ENCODE results near the gene ATG7.
"Not testable (repeated sequence)": the region's sequence is repeated elsewhere in the genome, so short reads cannot be mapped to it uniquely, and the experiment has no call there.

Gene ATG7

DNA sequence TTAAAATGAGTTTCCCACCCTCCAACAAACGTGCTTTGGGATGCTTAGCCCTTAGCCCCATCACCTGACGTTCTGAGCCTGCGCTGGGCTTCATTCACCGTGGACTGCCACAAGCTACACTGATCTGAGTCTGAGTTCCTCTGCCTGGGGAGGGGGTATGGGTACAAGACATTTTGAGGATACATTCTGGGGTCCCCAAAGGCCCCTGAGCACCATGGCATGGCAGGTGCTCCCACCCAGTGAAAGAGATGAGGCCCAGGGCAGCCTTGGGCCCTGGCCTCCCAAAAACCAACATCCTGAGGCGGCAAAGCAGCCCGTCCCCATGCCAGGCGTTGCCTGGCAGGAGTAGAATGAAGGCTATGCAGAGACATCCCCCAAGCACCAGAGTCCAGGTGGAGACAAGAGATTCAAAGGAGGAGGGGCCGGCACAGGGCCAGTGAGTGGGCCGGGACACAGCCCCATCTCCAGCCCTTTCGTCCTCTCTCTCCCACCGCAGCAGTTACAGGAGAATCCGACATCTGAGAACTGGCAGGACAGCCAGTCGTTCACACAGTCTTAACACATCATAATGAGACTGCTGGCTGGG is 297.1 kb downstream of the ATG7 start:
- no peak for DNase-seq (ENCODE audit: low read depth in 3 of 3)

DNA sequence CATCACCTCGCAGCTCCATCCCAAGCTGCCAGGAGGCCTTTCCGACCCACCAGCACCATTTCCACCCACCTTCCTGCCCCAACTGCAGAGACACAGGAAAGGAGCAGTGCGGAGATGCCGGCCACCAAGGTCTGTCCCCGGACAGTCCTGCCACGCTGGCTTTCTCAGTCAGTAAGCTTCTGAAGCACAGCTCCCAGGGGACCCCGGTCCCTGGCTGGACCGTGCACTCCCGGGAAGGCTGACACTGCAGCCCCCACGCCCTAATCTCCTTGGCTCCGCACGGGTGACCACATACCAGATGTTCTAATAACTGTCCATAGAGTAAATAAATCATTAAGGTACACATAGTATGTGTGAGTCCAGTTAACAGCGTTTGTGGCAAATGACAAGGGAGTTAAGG is 298.1 kb downstream of the ATG7 start:
- DNase-seq (ENCODE audit: low read depth in 3 of 3) = no peak

DNA sequence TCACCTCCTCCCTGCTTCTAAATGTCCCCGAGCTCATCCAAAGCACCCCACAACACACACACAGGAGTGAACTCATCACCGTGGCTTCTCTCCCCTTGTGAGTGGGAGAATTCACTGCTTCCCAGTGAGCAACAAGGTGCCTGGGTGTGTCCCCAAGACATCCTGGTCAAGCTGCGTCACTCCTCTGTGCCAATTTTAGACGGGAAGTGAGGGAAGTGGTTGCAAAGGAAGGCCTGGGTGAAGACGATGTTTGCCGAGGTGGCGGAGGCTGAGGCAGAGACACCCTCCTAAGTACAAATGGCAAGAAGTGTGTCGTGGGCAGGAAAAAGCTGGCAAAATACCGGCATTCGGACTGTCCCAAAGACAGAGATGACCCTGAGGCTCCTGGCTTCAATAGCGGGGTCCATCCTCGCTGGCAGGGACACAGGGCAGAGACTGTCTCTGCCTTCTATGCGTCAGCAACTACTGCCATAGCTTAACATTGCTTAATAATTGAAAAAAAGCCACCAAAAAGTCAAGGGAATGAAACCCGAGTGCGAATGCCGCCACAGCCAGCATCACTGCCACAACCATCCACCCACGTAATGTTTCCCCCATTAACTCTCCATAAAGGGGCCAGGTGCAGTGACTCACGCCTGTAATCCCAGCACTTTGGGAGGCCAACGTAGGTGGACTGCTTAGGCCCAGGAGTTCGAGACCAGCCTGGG is 298.7 kb downstream of the ATG7 start:
- DNase-seq (ENCODE audit: low read depth in 3 of 3) = no peak

DNA sequence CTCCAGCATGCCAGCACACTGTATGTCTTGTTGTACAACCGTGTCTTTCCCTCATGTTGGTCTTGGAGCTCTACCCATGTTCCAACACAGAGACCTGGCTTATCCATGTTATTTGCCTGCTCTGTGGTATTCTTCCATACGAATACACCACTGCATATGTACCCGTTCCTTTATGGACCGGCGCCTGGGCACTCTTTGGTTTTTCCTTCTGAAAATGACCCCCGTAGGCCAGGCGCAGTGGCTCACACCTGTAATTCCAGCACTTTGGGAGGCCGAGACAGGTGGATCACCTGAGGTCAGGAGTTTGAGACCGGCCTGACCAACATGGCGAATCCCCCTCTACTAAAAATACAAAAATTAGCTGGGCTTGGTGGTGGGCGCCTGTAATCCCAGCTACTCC is 300.5 kb downstream of the ATG7 start:
- DNase-seq (ENCODE audit: low read depth in 3 of 3) = not testable (repeated sequence)

GRCh38 chr3:11574981-11575669 is 302.9 kb downstream of the ATG7 start:
- DNase-seq (ENCODE audit: low read depth in 3 of 3) = no peak

DNA sequence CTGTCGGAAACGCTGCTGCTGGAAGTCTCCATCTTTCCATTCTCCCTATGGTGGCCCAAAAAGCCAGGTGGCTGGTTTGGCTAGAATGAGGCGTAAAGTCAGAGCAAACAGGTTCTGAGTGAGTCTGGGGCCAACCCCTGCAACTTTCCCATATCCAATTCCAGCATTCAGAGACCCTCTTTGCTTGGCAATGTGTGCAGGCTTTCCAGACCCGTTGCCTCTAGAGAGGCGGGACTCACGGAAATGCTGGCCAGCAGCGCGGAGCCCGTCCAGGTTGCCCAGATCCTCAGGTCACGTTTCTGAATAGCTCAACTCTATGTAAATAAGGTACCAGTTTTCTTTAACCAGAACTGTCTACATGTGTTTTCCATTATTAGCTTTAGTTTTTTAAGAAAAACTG is 303.5 kb downstream of the ATG7 start:
- DNase-seq (ENCODE audit: low read depth in 3 of 3) = no peak

DNA sequence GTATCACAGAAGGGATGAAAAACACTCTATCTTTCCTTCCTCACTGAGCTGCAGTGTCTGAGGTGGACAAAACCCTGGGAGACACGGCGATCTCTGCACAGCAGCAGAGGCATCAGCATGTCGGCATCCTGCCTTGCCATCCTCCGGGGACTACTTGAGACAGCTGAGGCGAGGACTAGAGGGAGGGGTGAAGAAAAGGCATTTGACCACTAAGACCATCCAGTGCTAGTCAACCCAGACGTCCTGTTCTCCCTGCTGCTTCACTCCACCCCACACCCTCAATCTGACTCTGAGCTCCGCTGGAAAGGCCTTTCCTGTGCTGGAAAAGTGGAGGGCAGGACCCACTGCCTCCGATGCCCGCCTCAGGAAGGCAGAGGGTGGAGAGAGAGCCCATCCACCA is 304.3 kb downstream of the ATG7 start:
- DNase-seq (ENCODE audit: low read depth in 3 of 3) = no peak

- no peak for DNase-seq (ENCODE audit: low read depth in 3 of 3)
Observed at GRCh38 chr3:11578169-11578568, 306.0 kb downstream of the ATG7 start.

DNA sequence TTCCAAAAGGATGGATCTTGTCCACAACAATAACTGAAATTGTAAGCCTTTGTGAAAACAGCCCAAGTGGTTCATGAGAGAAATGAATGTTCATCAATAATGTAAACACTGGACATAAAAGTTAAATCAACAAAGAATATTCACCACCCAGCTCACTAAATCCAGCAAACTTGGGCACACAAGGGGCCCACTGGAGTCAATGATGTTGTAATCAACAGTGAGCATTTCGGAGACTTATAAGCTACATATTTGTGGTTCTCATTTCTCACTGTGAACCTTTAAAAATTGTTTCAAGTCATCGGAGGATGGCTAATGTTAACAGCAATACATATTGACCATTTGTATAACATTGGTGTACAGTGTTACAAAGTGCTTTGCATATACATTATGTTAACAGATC is 308.4 kb downstream of the ATG7 start:
- DNase-seq (ENCODE audit: low read depth in 3 of 3) = no peak

DNA sequence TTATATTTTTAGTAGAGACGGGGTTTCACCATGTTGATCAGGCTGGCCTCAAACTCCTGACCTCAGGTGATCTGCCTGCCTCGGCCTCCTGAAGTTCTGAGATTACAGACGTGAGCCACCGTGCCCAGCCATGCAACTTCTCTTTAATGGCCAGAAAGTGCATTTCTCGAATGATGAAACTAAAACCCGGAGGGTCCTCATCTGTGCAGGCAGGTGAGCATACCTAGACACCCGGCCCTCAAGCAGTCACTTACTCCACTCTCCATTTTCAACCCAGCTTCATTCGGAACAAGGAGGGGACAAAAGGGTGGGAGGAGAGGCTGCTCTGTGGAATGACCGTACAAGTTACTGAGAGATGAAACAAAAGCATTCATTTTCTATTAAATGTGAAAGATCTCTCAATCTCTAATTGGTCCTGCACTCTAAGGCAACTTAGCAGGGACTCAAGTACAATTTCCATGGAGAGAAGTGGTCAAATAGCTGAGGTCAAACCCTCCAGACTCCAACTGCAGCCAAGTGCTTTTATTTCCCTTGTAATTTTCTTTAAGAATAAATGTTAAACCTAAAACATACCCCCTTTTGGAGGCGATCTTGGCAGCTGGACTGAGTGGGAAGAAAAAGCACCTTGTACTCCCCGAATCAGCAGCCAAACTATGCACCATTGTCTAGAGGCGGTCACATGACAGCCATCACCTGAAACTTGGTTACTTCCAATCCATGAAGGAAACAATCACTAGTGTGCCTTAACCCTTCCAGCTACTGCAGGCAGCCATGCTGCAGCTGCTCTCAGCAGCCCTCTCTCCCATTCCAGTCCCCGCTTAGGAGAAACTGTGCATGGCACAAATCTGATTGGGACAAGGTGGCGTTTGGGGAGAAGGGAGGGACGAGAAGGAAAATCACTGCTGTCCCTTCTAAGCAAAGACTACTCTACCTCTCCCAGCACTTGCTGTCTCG is 309.3 kb downstream of the ATG7 start:
- DNase-seq (ENCODE audit: low read depth in 3 of 3) = no peak

GRCh38 chr3:11582191-11582968 is 310.2 kb downstream of the ATG7 start:
- no peak for DNase-seq (ENCODE audit: low read depth in 3 of 3)

DNA sequence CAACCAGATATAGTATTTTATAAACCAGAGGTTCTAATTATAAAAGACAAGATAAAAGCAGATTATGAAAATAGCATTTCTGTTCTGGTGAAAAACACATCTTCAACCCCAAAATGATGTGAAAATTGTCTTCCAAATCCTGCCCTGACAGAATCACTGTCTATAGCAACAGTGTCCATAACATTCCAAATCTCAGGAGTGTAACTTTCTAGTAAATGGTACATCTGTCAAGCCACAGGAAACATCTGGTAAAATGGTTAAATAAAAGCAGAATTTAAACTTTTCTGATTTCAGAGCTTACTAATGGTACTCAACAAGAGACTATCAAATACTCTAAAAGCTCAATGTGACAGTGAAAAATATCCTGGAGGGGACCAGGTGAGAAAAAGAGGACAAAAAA is 311.0 kb downstream of the ATG7 start:
- no peak for DNase-seq (ENCODE audit: low read depth in 3 of 3)

- DNase-seq (ENCODE audit: low read depth in 3 of 3) = no peak
Observed at GRCh38 chr3:11583638-11584046, 311.4 kb downstream of the ATG7 start.

- DNase-seq (ENCODE audit: low read depth in 3 of 3) = no peak
Observed at GRCh38 chr3:11584570-11584969, 312.4 kb downstream of the ATG7 start.

GRCh38 chr3:11587766-11588165 is 315.6 kb downstream of the ATG7 start:
- no peak for DNase-seq (ENCODE audit: low read depth in 3 of 3)

GRCh38 chr3:11588338-11588737 is 316.1 kb downstream of the ATG7 start:
- DNase-seq (ENCODE audit: low read depth in 3 of 3) = no peak

GRCh38 chr3:11588755-11589154 is 316.6 kb downstream of the ATG7 start:
- no peak for DNase-seq (ENCODE audit: low read depth in 3 of 3)

- no peak for DNase-seq (ENCODE audit: low read depth in 3 of 3)
Observed at GRCh38 chr3:11589706-11590105, 317.5 kb downstream of the ATG7 start.

- no peak for DNase-seq (ENCODE audit: low read depth in 3 of 3)
Observed at GRCh38 chr3:11591002-11591355, 318.8 kb downstream of the ATG7 start.

DNA sequence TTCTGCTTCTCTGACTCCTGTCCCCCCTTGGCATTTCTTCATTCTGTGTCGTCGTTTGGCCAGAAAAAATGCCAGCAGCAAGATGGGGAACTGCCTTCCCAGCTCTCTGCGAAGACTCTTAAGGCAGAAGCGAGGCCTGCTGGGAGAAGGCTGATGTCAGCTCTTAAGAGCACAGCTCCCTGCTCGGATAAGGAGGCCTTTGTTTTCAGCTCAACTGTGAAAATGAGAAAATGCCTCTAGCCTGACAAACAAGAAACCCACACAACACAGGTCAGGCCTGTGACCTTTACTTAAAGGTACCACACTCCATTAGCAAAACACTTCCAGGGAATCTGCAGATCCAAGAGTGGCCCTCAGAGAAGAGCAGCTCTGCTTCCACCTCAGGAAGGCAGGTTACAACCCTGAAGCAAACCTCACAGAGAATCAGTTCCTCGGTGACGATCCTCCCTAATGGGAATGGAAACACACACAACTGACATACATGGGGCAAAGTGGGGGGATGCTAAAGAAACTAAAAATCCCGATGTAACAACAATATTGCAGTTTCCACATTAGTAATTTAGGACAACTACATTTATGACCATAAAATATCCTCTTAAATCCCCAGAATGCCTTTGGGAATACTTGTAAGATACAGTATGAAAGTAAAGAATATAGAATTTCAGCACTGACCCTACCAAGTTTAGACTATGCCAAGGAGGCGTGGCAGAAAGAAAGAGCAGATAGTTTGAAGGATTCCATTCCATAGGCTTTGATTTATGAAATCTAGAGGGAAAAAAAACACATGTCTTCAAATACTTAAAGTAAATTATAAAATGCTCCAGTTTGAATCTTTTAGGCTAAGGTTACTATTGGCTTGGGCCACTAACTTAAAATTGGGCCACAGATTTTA is 319.4 kb downstream of the ATG7 start:
- DNase-seq (ENCODE audit: low read depth in 3 of 3) = no peak
